Neural crest cell (in vitro differentiated cells): ENCODE results near the gene GATB. TPM values are rescaled to one million over a fixed set of nuclear protein-coding genes. Genes with fewer than 3 reads are reported as not detected.
A peak's percentile ranks its signal among the peaks of the same experiment; 100 is the strongest.

Source experiments
- DNase-seq: peaks from one replicate; pipeline ENCODE4 v3.0.0; 2021; ENCODE audit warnings: low read depth, mixed read lengths, low spot score
- H3K27ac Mint-ChIP-seq: one replicate; pipeline ENCODE4 v1.8.0; 2021; ENCODE audit warnings: mild to moderate bottlenecking, mixed read lengths; ENCODE audit not compliant: unreplicated experiment
- H3K27me3 Mint-ChIP-seq: 2 replicates; pipeline ENCODE4 v1.8.0; 2021; ENCODE audit warnings: low read depth, mild to moderate bottlenecking, mixed read lengths
- H3K36me3 Mint-ChIP-seq: 2 replicates; pipeline ENCODE4 v1.8.0; 2021; ENCODE audit warnings: low read depth, mild to moderate bottlenecking, mixed read lengths
- H3K4me1 Mint-ChIP-seq: 2 replicates; pipeline ENCODE4 v1.8.0; 2021; ENCODE audit warnings: mixed read lengths
- H3K4me3 Mint-ChIP-seq: one replicate; pipeline ENCODE4 v1.8.0; 2021; ENCODE audit warnings: mild to moderate bottlenecking, mixed read lengths
- H3K9me3 Mint-ChIP-seq: 2 replicates; pipeline ENCODE4 v1.8.0; 2021; ENCODE audit warnings: mixed read lengths
- CTCF ChIP-seq: fragments of 200-600 bp; sonication (generic); conservative IDR thresholded peaks from 2 replicates; pipeline ENCODE4 v1.5.0; 2021; ENCODE audit warnings: antibody characterized with exemption, mild to moderate bottlenecking
- total RNA-seq: library from RNA; stranded (reverse); gene quantifications from 2 replicates; pipeline ENCODE4 v1.2.1, GENCODE V29; 2021

The GATB gene
- total RNA-seq, 1 donor from 2014 or later = 24.9 TPM

DNA sequence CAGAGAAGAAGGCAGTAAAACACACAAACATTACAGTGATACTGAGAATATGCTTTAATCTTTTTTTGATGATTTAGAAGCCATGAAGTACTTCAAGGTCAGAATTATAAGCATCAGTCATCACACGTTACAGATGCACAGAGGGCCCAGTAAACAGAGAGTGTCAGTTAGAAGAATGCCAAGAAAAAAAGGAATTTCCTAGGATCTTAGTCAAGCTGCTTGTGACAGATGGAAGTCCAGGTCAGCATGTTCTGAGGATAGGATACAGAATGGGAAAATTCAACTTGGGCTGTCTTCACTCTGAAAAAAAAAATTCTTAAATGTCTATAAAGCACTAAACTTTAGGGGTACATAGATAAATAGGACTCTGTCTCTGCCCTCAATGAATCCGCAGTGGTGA, 38.9 kb downstream of the GATB start:
- no peak for DNase-seq
- no peak for TF ChIP-seq CTCF
- no peaks in the 10 kb centered on the region for H3K9me3 Mint-ChIP-seq
- H3K4me1 Mint-ChIP-seq = peaks cover 23% of the 10 kb centered on the region
- no peaks in the 10 kb centered on the region for H3K36me3 Mint-ChIP-seq
- H3K4me3 Mint-ChIP-seq = no peak overlapping the region
- H3K27ac Mint-ChIP-seq = no peak overlapping the region
- H3K27me3 Mint-ChIP-seq = no peaks in the 10 kb centered on the region

DNA sequence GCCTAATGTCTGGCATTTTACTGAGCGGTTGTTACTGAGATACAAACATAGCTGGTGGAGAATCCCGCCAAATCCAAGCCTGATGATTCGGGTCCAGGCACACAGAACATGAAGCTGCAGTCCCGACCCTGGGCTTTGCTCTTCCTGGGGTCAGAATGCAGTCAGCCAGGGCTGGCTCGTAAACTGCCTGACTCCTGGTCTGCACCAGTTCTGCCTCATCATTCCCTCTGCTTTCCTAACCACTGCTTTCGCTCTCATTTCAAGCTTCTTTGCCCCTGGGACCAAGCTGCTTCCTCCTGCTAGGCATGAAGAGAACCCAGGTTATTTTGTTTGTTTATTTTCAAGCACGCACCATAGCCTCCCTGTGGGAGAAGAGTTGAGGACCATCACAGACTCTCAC, 39.3 kb downstream of the GATB start:
- Mint-ChIP-seq H3K4me1 (peaks cover 23% of the 10 kb centered on the region), H3K36me3 (no peaks in the 10 kb centered on the region), H3K9me3 (no peaks in the 10 kb centered on the region), H3K27ac (no peak overlapping the region), H3K4me3 (no peak overlapping the region), H3K27me3 (no peaks in the 10 kb centered on the region)
- no peak for TF ChIP-seq CTCF
- DNase-seq = no peak

DNA sequence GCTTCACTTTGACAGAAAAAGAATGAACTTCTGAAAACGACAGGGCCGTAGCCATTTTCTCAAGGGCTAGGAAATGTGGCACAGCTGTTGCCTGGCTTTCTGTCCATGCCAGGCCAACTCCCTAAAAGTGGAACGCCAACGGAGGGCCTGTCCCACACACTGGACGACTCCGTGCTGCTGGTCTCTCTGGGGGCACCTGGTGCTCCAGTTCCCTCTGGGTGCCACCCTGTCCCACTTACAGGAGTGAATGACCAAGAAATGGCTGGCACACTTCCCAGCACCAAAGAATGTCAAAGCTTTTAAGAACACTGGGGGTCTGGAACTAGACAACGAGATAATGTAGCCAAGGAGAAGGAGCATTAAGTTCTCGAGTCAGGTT, 40.9 kb downstream of the GATB start:
- no peak for DNase-seq
- Mint-ChIP-seq H3K27ac (no peak overlapping the region), H3K4me1 (peaks cover 23% of the 10 kb centered on the region), H3K9me3 (no peaks in the 10 kb centered on the region), H3K27me3 (no peaks in the 10 kb centered on the region), H3K36me3 (no peaks in the 10 kb centered on the region), H3K4me3 (no peak overlapping the region)
- no peak for TF ChIP-seq CTCF

GRCh38 chr4:151718984-151719955, 41.5 kb downstream of the GATB start:
- H3K36me3 Mint-ChIP-seq = no peaks in the 10 kb centered on the region
- no peak overlapping the region for H3K4me3 Mint-ChIP-seq
- no peak for DNase-seq
- H3K27ac Mint-ChIP-seq = peak overlapping the region; percentile 24
- H3K9me3 Mint-ChIP-seq = no peaks in the 10 kb centered on the region
- no peaks in the 10 kb centered on the region for H3K27me3 Mint-ChIP-seq
- TF ChIP-seq CTCF = no peak
- peaks cover 23% of the 10 kb centered on the region for H3K4me1 Mint-ChIP-seq

DNA sequence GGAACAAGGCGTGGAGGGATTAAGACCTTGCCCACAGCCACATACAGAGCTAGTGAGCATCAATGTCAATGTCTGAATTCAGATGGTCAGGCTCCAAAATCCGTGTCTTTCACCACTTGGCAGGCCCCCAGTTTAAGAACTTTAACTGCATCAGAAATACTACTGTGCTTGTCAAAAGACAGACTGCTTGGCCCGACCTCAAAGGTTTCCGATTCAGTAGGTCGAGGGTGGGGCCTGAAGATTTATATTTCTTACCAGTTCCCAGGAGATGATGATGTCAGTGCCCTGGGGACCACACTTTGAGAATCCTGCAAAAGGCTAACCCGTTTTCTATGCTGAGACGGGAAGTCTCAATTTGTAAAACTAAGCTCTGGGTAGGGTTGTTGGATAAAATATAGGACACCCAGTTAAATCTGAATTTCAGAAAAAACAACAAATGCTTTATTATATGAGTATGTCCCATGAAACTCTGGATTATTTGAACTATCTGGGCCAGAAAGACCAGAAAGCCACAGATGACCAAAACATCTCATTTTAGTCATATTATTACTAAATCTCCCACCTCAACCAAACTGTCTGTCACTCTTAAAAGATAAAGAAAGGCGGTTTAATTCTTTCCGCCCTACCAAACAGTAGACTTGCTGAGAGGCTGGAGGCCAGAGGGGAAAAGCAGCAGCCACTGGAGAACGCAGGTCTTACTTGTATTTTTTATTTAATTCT, 42.7 kb downstream of the GATB start:
- Mint-ChIP-seq H3K27ac (no peak overlapping the region), H3K4me3 (no peak overlapping the region), H3K36me3 (no peaks in the 10 kb centered on the region)

More for the DNA sequence above, 42.7 kb downstream of the GATB start:
- H3K4me1 Mint-ChIP-seq = peaks cover 18% of the 10 kb centered on the region
- no peak for TF ChIP-seq CTCF
- H3K27me3 Mint-ChIP-seq = no peaks in the 10 kb centered on the region
- H3K9me3 Mint-ChIP-seq = no peaks in the 10 kb centered on the region
- DNase-seq = no peak
